Lower leg skin (tissue), 3 donors: Measurements from ENCODE around the gene PAXIP1.

Experiments
- CTCF ChIP-seq, 3 donors: fragments of 450-650 bp; IDR thresholded peaks; one replicate each; pipeline ENCODE4 v1.5.1; 2016; ENCODE audit warnings: antibody characterized with exemption in 3 of 3, mild to moderate bottlenecking in 3 of 3, moderate library complexity in 2 of 3
- POLR2A ChIP-seq, 2 donors: fragments of 450-650 bp; IDR thresholded peaks; one replicate each; pipeline ENCODE4 v1.6.1; 2016 to 2017; ENCODE audit warnings: antibody characterized with exemption in 2 of 2, mild to moderate bottlenecking in 1 of 2, moderate library complexity in 1 of 2

GRCh38 chr7:154996756-154997155 is 6.2 kb downstream of the PAXIP1 start:
- TF ChIP-seq CTCF (IDR thresholded peaks at IDR 0.05) (no peak), POLR2A (IDR thresholded peaks at IDR 0.05) (no peak)
